GM19467 (cell line): ENCODE data around the gene PAGE1.
A peak's percentile ranks its signal among the peaks of the same experiment; 100 is the strongest.
"Not testable (repeated sequence)": the region's sequence is repeated elsewhere in the genome, so short reads cannot be mapped to it uniquely, and the experiment has no call there.

Experiments used
- ATAC-seq: cut with Tn5 transposase; IDR thresholded peaks from one replicate; pipeline ENCODE4 v1.9.1; 2021; ENCODE audit warnings: mild to moderate bottlenecking, moderate library complexity; ENCODE audit not compliant: unreplicated experiment

The PAGE1 gene

GRCh38 chrX:49695276-49696180, at the start of gene PAGE1:
Gene PAGE1, minus strand, starts transcription at chrX:49695984. Its CDS starts 1,214 bp downstream, at chrX:49694770.
- ATAC-seq = no peak

GRCh38 chrX:49741501-49741900, 45.7 kb upstream of the PAGE1 start:
- ATAC-seq = not testable (repeated sequence)

- no peak for ATAC-seq
Observed at GRCh38 chrX:49727847-49728246, 32.1 kb upstream of the PAGE1 start.

- ATAC-seq = no peak
Observed at GRCh38 chrX:49726966-49727365, 31.2 kb upstream of the PAGE1 start.

GRCh38 chrX:49725923-49726904, 30.4 kb upstream of the PAGE1 start:
- ATAC-seq = no peak

- ATAC-seq = no peak
Observed at GRCh38 chrX:49725401-49725800, 29.6 kb upstream of the PAGE1 start.

GRCh38 chrX:49720106-49720505, 24.3 kb upstream of the PAGE1 start:
- ATAC-seq = not testable (repeated sequence)

GRCh38 chrX:49712577-49712976, 16.8 kb upstream of the PAGE1 start:
- ATAC-seq = no peak

- ATAC-seq = no peak
Observed at GRCh38 chrX:49710744-49711319, 15.0 kb upstream of the PAGE1 start.

- no peak for ATAC-seq
Observed at GRCh38 chrX:49704691-49705404, 9.1 kb upstream of the PAGE1 start.

- ATAC-seq = no peak
Observed at GRCh38 chrX:49701933-49702332, 6.1 kb upstream of the PAGE1 start.

GRCh38 chrX:49701323-49701722, 5.5 kb upstream of the PAGE1 start:
- no peak for ATAC-seq

GRCh38 chrX:49675075-49675719, 20.6 kb downstream of the PAGE1 start:
- no peak for ATAC-seq

GRCh38 chrX:49673394-49673793, 22.4 kb downstream of the PAGE1 start:
- no peak for ATAC-seq

GRCh38 chrX:49664824-49665223, 31.0 kb downstream of the PAGE1 start:
- no peak for ATAC-seq

GRCh38 chrX:49661881-49662280, 33.9 kb downstream of the PAGE1 start:
- ATAC-seq = no peak

- ATAC-seq = no peak
Observed at GRCh38 chrX:49659771-49660170, 36.0 kb downstream of the PAGE1 start.

GRCh38 chrX:49656533-49656932, 39.3 kb downstream of the PAGE1 start:
- peak; percentile 73 for ATAC-seq

- ATAC-seq = no peak
Observed at GRCh38 chrX:49644991-49645637, 50.7 kb downstream of the PAGE1 start.
